Jurkat, Clone E6-1 (cell line): ENCODE data around the gene TMEM107.

Source experiments
- DNase-seq: peaks from one replicate; pipeline ENCODE4 v3.0.0-alpha.2; 2011; ENCODE audit warnings: low read depth, low spot score
- H3K4me3 ChIP-seq: 2 replicates; pipeline ENCODE4 v1.5.1; 2011; ENCODE audit warnings: mild to moderate bottlenecking, low read length, control low read depth, moderate library complexity

The TMEM107 gene

GRCh38 chr17:8141741-8142140 lies 34.4 kb downstream of the TMEM107 start:
- DNase-seq = no peak
- H3K4me3 ChIP-seq = no peak overlapping the region

- no peak for DNase-seq
- no peak overlapping the region for H3K4me3 ChIP-seq
Observed at GRCh38 chr17:8141045-8141444, 35.1 kb downstream of the TMEM107 start.

- H3K4me3 ChIP-seq = no peak overlapping the region
- no peak for DNase-seq
Observed at GRCh38 chr17:8140065-8141029, 35.8 kb downstream of the TMEM107 start.

- peak overlapping the region; percentile 63 for H3K4me3 ChIP-seq
- DNase-seq = peak; percentile 98
Observed at GRCh38 chr17:8138672-8139371, 37.4 kb downstream of the TMEM107 start.

GRCh38 chr17:8138374-8138671 lies 37.9 kb downstream of the TMEM107 start:
- peak overlapping the region; percentile 47 for H3K4me3 ChIP-seq
- DNase-seq = no peak

- H3K4me3 ChIP-seq = peak overlapping the region; percentile 47
- DNase-seq = no peak
Observed at GRCh38 chr17:8137645-8138373, 38.4 kb downstream of the TMEM107 start.

- no peak overlapping the region for H3K4me3 ChIP-seq
Observed at GRCh38 chr17:8133941-8134340, 42.2 kb downstream of the TMEM107 start.

GRCh38 chr17:8133399-8133798 lies 42.8 kb downstream of the TMEM107 start:
- no peak for DNase-seq
- H3K4me3 ChIP-seq = no peak overlapping the region

More at GRCh38 chr17:8133941-8134340, 42.2 kb downstream of the TMEM107 start:
- no peak for DNase-seq

- no peak overlapping the region for H3K4me3 ChIP-seq
- no peak for DNase-seq
Observed at GRCh38 chr17:8131844-8132441, 44.2 kb downstream of the TMEM107 start.

GRCh38 chr17:8128125-8128784 lies 47.9 kb downstream of the TMEM107 start:
- no peak overlapping the region for H3K4me3 ChIP-seq
- no peak for DNase-seq

GRCh38 chr17:8126491-8127066 lies 49.6 kb downstream of the TMEM107 start:
- no peak for DNase-seq
- H3K4me3 ChIP-seq = peak overlapping the region; percentile 83

GRCh38 chr17:8125947-8126490 lies 50.2 kb downstream of the TMEM107 start:
- DNase-seq = no peak
- peak overlapping the region; percentile 83 for H3K4me3 ChIP-seq

- DNase-seq = peak; percentile 73
- peak overlapping the region; percentile 83 for H3K4me3 ChIP-seq
Observed at GRCh38 chr17:8125154-8125946, 50.8 kb downstream of the TMEM107 start.

GRCh38 chr17:8124350-8125153 lies 51.6 kb downstream of the TMEM107 start:
- DNase-seq = no peak
- peak overlapping the region; percentile 83 for H3K4me3 ChIP-seq

- DNase-seq = no peak
- peak within 1 kb of the TSS; percentile 83 for H3K4me3 ChIP-seq
Observed at GRCh38 chr17:8123695-8124349, 52.4 kb downstream of the TMEM107 start, which contains the start of gene HES7. Gene HES7, minus strand, starts transcription at chr17:8124106. Its CDS starts 22 bp downstream, at chr17:8124084.
